Ramos (cell line): ENCODE data around the gene TGM3.

Source experiments
- in situ Hi-C: fragments of 300-500 bp; cut with MboI; formaldehyde crosslinking; loops from one replicate; pipeline ENCODE4 v1.14.3; 2022; ENCODE audit warnings: low sequenced_read_pairs; ENCODE audit not compliant: unreplicated experiment

Gene TGM3

GRCh38 chr20:2304180-2304579, 8.4 kb downstream of the TGM3 start:
- in situ Hi-C loops, result no loop called here

- in situ Hi-C loops, result no loop called here
Measured at GRCh38 chr20:2305029-2305428, 9.2 kb downstream of the TGM3 start.

GRCh38 chr20:2305479-2305878, 9.7 kb downstream of the TGM3 start:
- in situ Hi-C loops, result no loop called here

GRCh38 chr20:2305946-2306345, 10.1 kb downstream of the TGM3 start:
- in situ Hi-C loops, result no loop called here

- in situ Hi-C loops, result no loop called here
Measured at GRCh38 chr20:2307136-2307535, 11.3 kb downstream of the TGM3 start.

GRCh38 chr20:2311329-2311728, 15.5 kb downstream of the TGM3 start:
- in situ Hi-C loops, result no loop called here

- in situ Hi-C loops, result no loop called here
Measured at GRCh38 chr20:2312876-2313275, 17.1 kb downstream of the TGM3 start.

GRCh38 chr20:2313316-2313715, 17.5 kb downstream of the TGM3 start:
- in situ Hi-C loops, result no loop called here

GRCh38 chr20:2314759-2315439, 19.1 kb downstream of the TGM3 start:
- in situ Hi-C loops, result no loop called here

- in situ Hi-C loops, result no loop called here
Measured at GRCh38 chr20:2315440-2315778, 19.6 kb downstream of the TGM3 start.

GRCh38 chr20:2316847-2317495, 21.2 kb downstream of the TGM3 start:
- in situ Hi-C loops, result no loop called here

- in situ Hi-C loops, result no loop called here
Measured at GRCh38 chr20:2320813-2321658, 25.2 kb downstream of the TGM3 start.

GRCh38 chr20:2323051-2323450, 27.2 kb downstream of the TGM3 start:
- in situ Hi-C loops, result no loop called here

- in situ Hi-C loops, result no loop called here
Measured at GRCh38 chr20:2326046-2326445, 30.2 kb downstream of the TGM3 start.

- in situ Hi-C loops, result no loop called here
Measured at GRCh38 chr20:2327620-2328555, 32.1 kb downstream of the TGM3 start.

GRCh38 chr20:2329286-2329685, 33.5 kb downstream of the TGM3 start:
- in situ Hi-C loops, result no loop called here

- in situ Hi-C loops, result no loop called here
Measured at GRCh38 chr20:2330090-2330695, 34.4 kb downstream of the TGM3 start.

GRCh38 chr20:2331106-2331505, 35.3 kb downstream of the TGM3 start:
- in situ Hi-C loops, result no loop called here

GRCh38 chr20:2331901-2332565, 36.2 kb downstream of the TGM3 start:
- in situ Hi-C loops, result no loop called here
